Sigmoid colon (tissue), 7 donors: ENCODE data around the gene BPIFB3. TPM values are rescaled to one million over a fixed set of nuclear protein-coding genes. Genes with fewer than 3 reads are reported as not detected.

Experiments used
- DNase-seq: peaks from one replicate; pipeline ENCODE4 v3.0.0-alpha.2; 2019
- H3K27ac ChIP-seq, 4 donors: fragments of 200-600 bp; sonication (generic); one replicate each; pipeline ENCODE4 v1.5.1; 2016 to 2019; ENCODE audit warnings: mild to moderate bottlenecking in 1 of 4
- H3K27me3 ChIP-seq, 3 donors: fragments of 200-600 bp; sonication (generic); one replicate each; pipeline ENCODE4 v1.5.1; 2019; ENCODE audit warnings: mild to moderate bottlenecking in 1 of 3
- H3K36me3 ChIP-seq, 4 donors: fragments of 200-600 bp; sonication (generic); one replicate each; pipeline ENCODE4 v1.5.1; 2016 to 2019
- H3K4me1 ChIP-seq, 4 donors: fragments of 200-600 bp; sonication (generic); one replicate each; pipeline ENCODE4 v1.5.1; 2017 to 2019
- H3K4me3 ChIP-seq, 4 donors: fragments of 200-600 bp; sonication (generic); one replicate each; pipeline ENCODE4 v1.5.1; 2017 to 2019; ENCODE audit warnings: mild to moderate bottlenecking in 2 of 4, moderate library complexity in 1 of 4
- H3K9me3 ChIP-seq, 4 donors: fragments of 200-600 bp in 3 of 4; sonication (generic) in 3 of 4; one replicate each; pipeline versions ENCODE4 v1.5.1 to v1.6.1; 2013 to 2019
- CTCF ChIP-seq, 4 experiments: fragments of 450-650 bp in 3 of 4; fragments of 200-600 bp in 1 of 4; IDR thresholded peaks; one replicate each; pipeline ENCODE4 v1.5.1; 2016 to 2019; ENCODE audit warnings: antibody characterized with exemption in 4 of 4, mild to moderate bottlenecking in 3 of 4, moderate library complexity in 2 of 4
- EP300 ChIP-seq, 4 donors: sonication (generic); formaldehyde crosslinking; IDR thresholded peaks; one replicate each; pipeline ENCODE4 v1.6.1; 2017; ENCODE audit warnings: antibody characterized with exemption in 4 of 4
- POLR2A ChIP-seq, 2 donors: fragments of 450-650 bp; IDR thresholded peaks; one replicate each; pipeline ENCODE4 v1.6.1; 2016; ENCODE audit warnings: antibody characterized with exemption in 2 of 2, mild to moderate bottlenecking in 2 of 2, moderate library complexity in 2 of 2
- POLR2AphosphoS5 ChIP-seq, 4 donors: sonication (generic); formaldehyde crosslinking; IDR thresholded peaks; one replicate each; pipeline ENCODE4 v1.6.1; 2017; ENCODE audit warnings: antibody characterized with exemption in 4 of 4
- WGBS, 2 donors: extraction: QIAGEN DNeasy Blood & Tissue Kit; methylation state at CpG; one replicate each; pipeline ENCODE4 v1.1.7; 2013; 5-methylcytosine and 5-hydroxymethylcytosine counted together
- intact Hi-C: fragments of 100-400 bp; cut with DNase I; formaldehyde crosslinking; loops from one replicate; pipeline ENCODE4 v1.15.1; 2023
- polyA plus RNA-seq, 3 donors: library from polyadenylated mRNA; stranded (reverse); fragments of 200-250 nt; gene quantifications; one replicate each; pipeline ENCODE4 v1.2.3, GENCODE V29; 2013
- total RNA-seq, 4 donors: library from RNA; depleted of rRNA; stranded (reverse); fragments of >200 nt; gene quantifications; one replicate each; pipeline ENCODE4 v1.1.0, GENCODE V29; 2016
- donor health status: healthy with polysubstance abuse.
- donor health status: Bipolar disorder and iron deficiency.
- donor health status: healthy.

BPIFB3 gene
- total and polyA plus RNA-seq, 7 donors: not detected

- WGBS, 2 donors: 63 to 72% methylated on average over 5 of the region's 5 CpGs
- Histone ChIP-seq H3K4me3 (no peak overlapping the region), H3K27me3 (no peaks in the 10 kb centered on the region), H3K9me3 (no peaks in the 10 kb centered on the region), H3K27ac (no peak overlapping the region), H3K36me3 (no peaks in the 10 kb centered on the region), H3K4me1 (no peaks in the 10 kb centered on the region)
- no peak for DNase-seq
- intact Hi-C loops: loop anchor here (10.0 kb wide), 1 partner anchor 60 kb away; no protein-coding TSS in a partner anchor
- no peak for TF ChIP-seq EP300 (IDR thresholded peaks at IDR 0.05)
- TF ChIP-seq POLR2A (IDR thresholded peaks at IDR 0.05): no peak
- TF ChIP-seq POLR2AphosphoS5 (IDR thresholded peaks at IDR 0.05): no peak
- no peak for TF ChIP-seq CTCF (IDR thresholded peaks at IDR 0.05)
Measured at GRCh38 chr20:33024609-33025317, 28.9 kb upstream of the BPIFB3 start.

- H3K4me3 ChIP-seq: no peak overlapping the region
- WGBS, 2 donors: 48 to 56% methylated on average over 9 of the region's 9 CpGs
- intact Hi-C loops: loop anchor here (10.0 kb wide), 1 partner anchor 61 kb away; no protein-coding TSS in a partner anchor
- H3K9me3 ChIP-seq: no peaks in the 10 kb centered on the region
- H3K4me1 ChIP-seq: no peaks in the 10 kb centered on the region
- no peak for DNase-seq
- no peaks in the 10 kb centered on the region for H3K36me3 ChIP-seq
- no peak overlapping the region for H3K27ac ChIP-seq
- H3K27me3 ChIP-seq: no peaks in the 10 kb centered on the region
- TF ChIP-seq EP300 (IDR thresholded peaks at IDR 0.05) (no peak), POLR2AphosphoS5 (IDR thresholded peaks at IDR 0.05) (no peak), CTCF (IDR thresholded peaks at IDR 0.05) (no peak), POLR2A (IDR thresholded peaks at IDR 0.05) (no peak)
Measured at GRCh38 chr20:33025318-33025876, 28.3 kb upstream of the BPIFB3 start.

- no peak for TF ChIP-seq CTCF (IDR thresholded peaks at IDR 0.05)
- no peak for TF ChIP-seq POLR2AphosphoS5 (IDR thresholded peaks at IDR 0.05)
- TF ChIP-seq POLR2A (IDR thresholded peaks at IDR 0.05): no peak
- no peak for TF ChIP-seq EP300 (IDR thresholded peaks at IDR 0.05)
- intact Hi-C loops: loop anchor here (10.0 kb wide), 1 partner anchor 61 kb away; no protein-coding TSS in a partner anchor
- H3K4me1 ChIP-seq: no peaks in the 10 kb centered on the region
- no peaks in the 10 kb centered on the region for H3K9me3 ChIP-seq
- no peak overlapping the region for H3K4me3 ChIP-seq
- H3K27me3 ChIP-seq: no peaks in the 10 kb centered on the region
- WGBS, 2 donors: 27 to 65% methylated on average over 5 of the region's 5 CpGs
- H3K27ac ChIP-seq: no peak overlapping the region
- no peak for DNase-seq
- no peaks in the 10 kb centered on the region for H3K36me3 ChIP-seq
Measured at GRCh38 chr20:33026072-33026778, 27.5 kb upstream of the BPIFB3 start.

GRCh38 chr20:33026779-33027759, 26.6 kb upstream of the BPIFB3 start:
- TF ChIP-seq EP300 (IDR thresholded peaks at IDR 0.05) (no peak), POLR2AphosphoS5 (IDR thresholded peaks at IDR 0.05) (no peak), CTCF (IDR thresholded peaks at IDR 0.05) (no peak), POLR2A (IDR thresholded peaks at IDR 0.05) (no peak)
- H3K9me3 ChIP-seq: no peaks in the 10 kb centered on the region
- H3K4me3 ChIP-seq: no peak overlapping the region
- H3K36me3 ChIP-seq: no peaks in the 10 kb centered on the region
- no peak overlapping the region for H3K27ac ChIP-seq
- H3K4me1 ChIP-seq: no peaks in the 10 kb centered on the region
- intact Hi-C loops: loop anchor here (10.0 kb wide), 1 partner anchor 62 kb away; no protein-coding TSS in a partner anchor
- 66 to 80% methylated on average over 10 of the region's 10 CpGs for WGBS, 2 donors
- H3K27me3 ChIP-seq: no peaks in the 10 kb centered on the region
- DNase-seq: no peak
